B cell (primary cell): ENCODE measurements around the gene TUBA3E. TPM values are rescaled to one million over a fixed set of nuclear protein-coding genes. Genes with fewer than 3 reads are reported as not detected.
A peak's percentile ranks its signal among the peaks of the same experiment; 100 is the strongest.
"Not testable (repeated sequence)": the region's sequence is repeated elsewhere in the genome, so short reads cannot be mapped to it uniquely, and the experiment has no call there.

ENCODE experiments used
- ATAC-seq: fragments of 200-7000 bp; cut with Tn5 transposase; one replicate; pipeline ENCODE4 v1.10.0; 2021; ENCODE audit warnings: low read depth, mild to moderate bottlenecking, moderate number of reproducible peaks, moderate library complexity
- CTCF ChIA-PET: fragments of 350-600 bp; sonication (Branson Sonifier 250); formaldehyde crosslinking; loops from one replicate; lab custom pipeline; 2021; ENCODE audit warnings: antibody characterized with exemption, inconsistent platforms; lab: Charles Lee
- POLR2A ChIA-PET: fragments of 350-600 bp; sonication (Branson Sonifier 250); formaldehyde crosslinking; loops from one replicate; lab custom pipeline; 2021; ENCODE audit warnings: antibody characterized with exemption; lab: Charles Lee
- DNase-seq: peaks from one replicate; pipeline ENCODE4 v3.0.0; 2013
- H2AFZ ChIP-seq: 2 replicates; pipeline ENCODE4 v1.6.1; 2012; ENCODE audit warnings: mild to moderate bottlenecking, low read depth, low read length; ENCODE audit not compliant: insufficient read depth, poor library complexity, severe bottlenecking
- H3K27ac ChIP-seq, 2 donors: 1 replicate in 1 of 2; 2 replicates in 1 of 2; pipeline ENCODE4 v1.5.1; 2012 to 2013; ENCODE audit warnings: low read length in 2 of 2, mild to moderate bottlenecking in 2 of 2, moderate library complexity in 1 of 2
- H3K27me3 ChIP-seq, 4 experiments: fragments of 200-600 bp in 1 of 4; sonication (generic) in 1 of 4; replicated peaks in 1 of 4; 1 replicate in 2 of 4; 2 replicates in 2 of 4; pipeline versions ENCODE4 v1.6.1 to v1.7.0; 2013 to 2016; ENCODE audit warnings: low read length in 3 of 4, mild to moderate bottlenecking in 2 of 4, mixed read lengths in 1 of 4, moderate library complexity in 1 of 4; ENCODE audit not compliant: insufficient read depth in 4 of 4, control insufficient read depth in 3 of 4; ENCODE audit errors: control extremely low read depth in 1 of 4
- H3K36me3 ChIP-seq, 2 experiments: replicated peaks in 1 of 2; 1 replicate in 1 of 2; 2 replicates in 1 of 2; pipeline versions ENCODE4 v1.6.1 to v1.7.1; 2013; ENCODE audit warnings: low read length in 1 of 2; ENCODE audit not compliant: insufficient read depth in 2 of 2, control insufficient read depth in 1 of 2; ENCODE audit errors: control extremely low read depth in 1 of 2, extremely low read depth in 1 of 2
- H3K4me1 ChIP-seq, 2 donors: fragments of 200-600 bp in 1 of 2; sonication (generic) in 1 of 2; 1 replicate in 1 of 2; 2 replicates in 1 of 2; pipeline versions ENCODE4 v1.5.1 to v1.6.1; 2013 to 2017; ENCODE audit warnings: low read length in 2 of 2; ENCODE audit not compliant: control insufficient read depth in 2 of 2, insufficient read depth in 2 of 2
- H3K4me2 ChIP-seq: replicated peaks from 2 replicates; pipeline ENCODE3; 2012; ENCODE audit warnings: mild to moderate bottlenecking, low read depth, low read length; ENCODE audit not compliant: poor library complexity, severe bottlenecking
- H3K4me3 ChIP-seq, 5 experiments: fragments of 200-600 bp in 1 of 5; sonication (generic) in 1 of 5; 1 replicate in 3 of 5; 2 replicates in 2 of 5; pipeline versions ENCODE4 v1.5.1 to v1.7.0; 2011 to 2016; ENCODE audit warnings: low read length in 4 of 5, mild to moderate bottlenecking in 4 of 5, low read depth in 2 of 5, control low read depth in 1 of 5, moderate library complexity in 1 of 5; ENCODE audit not compliant: insufficient read depth in 1 of 5; ENCODE audit errors: control extremely low read depth in 1 of 5, extremely low read depth in 1 of 5
- H3K79me2 ChIP-seq: fragments of 200-600 bp; sonication (generic); one replicate; pipeline ENCODE4 v1.6.0; 2016; ENCODE audit warnings: low read length; ENCODE audit not compliant: control insufficient read depth, insufficient read depth
- H3K9ac ChIP-seq: fragments of 200-600 bp; sonication (generic); 2 replicates; pipeline ENCODE4 v1.6.1; 2017; ENCODE audit warnings: mild to moderate bottlenecking, low read length, moderate library complexity
- H3K9me3 ChIP-seq, 3 donors: one replicate each; pipeline versions ENCODE4 v1.6.1 to v1.7.1; 2013; ENCODE audit warnings: low read length in 2 of 3; ENCODE audit not compliant: control insufficient read depth in 2 of 3, insufficient read depth in 1 of 3; ENCODE audit errors: control extremely low read depth in 1 of 3
- H4K20me1 ChIP-seq: 2 replicates; pipeline ENCODE4 v1.6.0; 2012; ENCODE audit warnings: mild to moderate bottlenecking, low read length; ENCODE audit not compliant: insufficient read depth, control insufficient read depth, poor library complexity, severe bottlenecking
- H3K27ac Mint-ChIP-seq: one replicate; pipeline ENCODE4 v1.8.0; 2021; ENCODE audit warnings: mixed read lengths
- H3K27me3 Mint-ChIP-seq: one replicate; pipeline ENCODE4 v1.8.0; 2021; ENCODE audit warnings: mixed read lengths
- H3K4me1 Mint-ChIP-seq: one replicate; pipeline ENCODE4 v1.8.0; 2021; ENCODE audit warnings: mixed read lengths
- H3K4me3 Mint-ChIP-seq: one replicate; pipeline ENCODE4 v1.8.0; 2021; ENCODE audit warnings: mixed read lengths
- H3K9me3 Mint-ChIP-seq: one replicate; pipeline ENCODE4 v1.8.0; 2022; ENCODE audit warnings: mixed read lengths; ENCODE audit not compliant: insufficient read depth
- EZH2 ChIP-seq: IDR thresholded peaks from 2 replicates; pipeline ENCODE4 v1.6.1; 2012; ENCODE audit warnings: borderline replicate concordance, low read depth, mild to moderate bottlenecking, moderate library complexity, low read length; ENCODE audit not compliant: insufficient read depth, poor library complexity, severe bottlenecking
- WGBS: methylation state at CpG from one replicate; pipeline ENCODE4 v1.1.5; 2013; ENCODE audit warnings: missing lambda C conversion rate; ENCODE audit not compliant: insufficient coverage; 5-methylcytosine and 5-hydroxymethylcytosine counted together
- intact Hi-C: fragments of 100-400 bp; cut with micrococcal nuclease; formaldehyde crosslinking; loops from one replicate; pipeline ENCODE4 v1.10.0; 2022
- polyA plus RNA-seq: library from polyadenylated mRNA; depleted of rRNA; stranded (reverse); fragments of >200 nt; gene quantifications from 2 replicates; pipeline ENCODE4 v1.2.3, GENCODE V29; 2012
- total RNA-seq, 2 donors: library from RNA; stranded (reverse); fragments of 120-200 nt in 1 of 2; gene quantifications; 1 replicate in 1 of 2; 2 replicates in 1 of 2; pipeline versions ENCODE4 v1.2.3 to v1.2.4, GENCODE V29; 2013 to 2022
- TF ChIP-seq, protein P1 (sequence below): fragments of 200-600 bp; IDR thresholded peaks from one replicate; pipeline ENCODE4 v1.8.0; 2022; ENCODE audit warnings: antibody characterized with exemption, mild to moderate bottlenecking

TUBA3E gene
- total and polyA plus RNA-seq, 2 donors (not counting 1 experiment from before 2014, with no cell fraction given): not detected

DNA sequence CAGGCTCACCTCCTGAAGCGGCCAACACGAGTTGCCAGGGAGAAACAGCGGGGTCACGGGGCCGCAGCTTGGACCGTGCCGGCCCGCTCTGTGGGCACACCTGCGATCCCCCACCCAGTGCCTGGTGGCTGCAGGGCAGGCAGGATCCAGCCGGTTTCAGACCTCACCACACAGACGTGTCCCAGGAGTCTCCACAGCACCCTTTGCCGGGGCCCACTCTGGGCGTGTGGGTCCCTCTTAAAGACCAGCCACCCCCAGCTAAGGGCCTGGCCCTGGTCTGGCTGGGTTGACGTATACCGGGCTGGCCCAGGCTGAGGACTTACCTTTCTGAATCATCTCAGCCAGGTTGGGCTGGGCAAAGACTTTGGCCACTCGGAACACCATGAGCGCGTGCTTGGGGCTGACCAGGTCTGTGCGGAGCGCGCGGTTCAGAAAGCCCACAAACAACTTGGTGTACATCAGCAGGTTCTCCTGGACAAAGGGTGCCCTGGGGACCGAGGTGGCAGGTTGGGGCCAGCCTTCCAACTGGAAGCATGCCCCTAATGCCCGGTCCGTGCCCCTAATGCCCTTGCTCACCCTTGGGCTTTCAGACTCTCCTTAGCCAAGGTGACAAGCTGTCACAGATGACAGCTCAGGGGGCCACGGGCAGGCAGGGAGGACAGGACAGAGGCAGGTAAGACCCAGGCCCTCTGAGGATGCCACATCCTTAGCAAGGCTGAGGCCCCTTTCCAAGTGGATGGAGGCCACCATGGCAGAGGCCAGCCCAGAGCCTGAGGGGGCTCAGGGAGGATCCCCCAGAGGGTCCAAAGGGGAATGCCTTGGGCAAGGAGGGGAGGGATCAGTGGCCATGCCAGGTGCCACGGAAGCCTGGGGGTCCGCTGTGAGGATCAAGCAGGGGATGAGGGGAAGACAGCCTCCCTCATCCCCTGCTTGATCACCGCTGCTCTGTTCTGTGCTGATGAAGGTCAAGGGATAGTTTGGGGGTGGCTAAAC lies 43.2 kb downstream of the TUBA3E start:
- POLR2A ChIA-PET: no interaction called here
- H3K4me3 ChIP-seq: no peak overlapping the region
- Mint-ChIP-seq H3K9me3 (no peaks in the 10 kb centered on the region), H3K4me3 (no peak overlapping the region), H3K27ac (peak overlapping the region; percentile 46), H3K4me1 (peaks cover 30% of the 10 kb centered on the region), H3K27me3 (no peaks in the 10 kb centered on the region)
- WGBS: 98% methylated on average over 26 of the region's 29 CpGs
- DNase-seq (no peak), ATAC-seq (no peak)
- no peaks in the 10 kb centered on the region for H3K79me2 ChIP-seq
- H3K9ac ChIP-seq: no peak overlapping the region
- no peak overlapping the region for H3K4me2 ChIP-seq
- H3K36me3 ChIP-seq: peaks cover 0 to 13% of the 10 kb centered on the region in 2 experiments
- peaks cover 0 to 9% (median 0%) of the 10 kb centered on the region in 3 donors for H3K9me3 ChIP-seq
- no peak overlapping the region for H2AFZ ChIP-seq
- no peaks in the 10 kb centered on the region for H3K27me3 ChIP-seq
- H3K4me1 ChIP-seq: peaks cover 24 to 32% of the 10 kb centered on the region in 2 donors
- no peaks in the 10 kb centered on the region for H4K20me1 ChIP-seq
- CTCF ChIA-PET: interaction anchor here (0.8 to 1.8 kb wide), 4 partner anchors 8 to 179 kb away, joined by 3 to 13 read pairs (median 5); partner anchors contain the start of gene SMPD4
- TF ChIP-seq, protein P1, sequence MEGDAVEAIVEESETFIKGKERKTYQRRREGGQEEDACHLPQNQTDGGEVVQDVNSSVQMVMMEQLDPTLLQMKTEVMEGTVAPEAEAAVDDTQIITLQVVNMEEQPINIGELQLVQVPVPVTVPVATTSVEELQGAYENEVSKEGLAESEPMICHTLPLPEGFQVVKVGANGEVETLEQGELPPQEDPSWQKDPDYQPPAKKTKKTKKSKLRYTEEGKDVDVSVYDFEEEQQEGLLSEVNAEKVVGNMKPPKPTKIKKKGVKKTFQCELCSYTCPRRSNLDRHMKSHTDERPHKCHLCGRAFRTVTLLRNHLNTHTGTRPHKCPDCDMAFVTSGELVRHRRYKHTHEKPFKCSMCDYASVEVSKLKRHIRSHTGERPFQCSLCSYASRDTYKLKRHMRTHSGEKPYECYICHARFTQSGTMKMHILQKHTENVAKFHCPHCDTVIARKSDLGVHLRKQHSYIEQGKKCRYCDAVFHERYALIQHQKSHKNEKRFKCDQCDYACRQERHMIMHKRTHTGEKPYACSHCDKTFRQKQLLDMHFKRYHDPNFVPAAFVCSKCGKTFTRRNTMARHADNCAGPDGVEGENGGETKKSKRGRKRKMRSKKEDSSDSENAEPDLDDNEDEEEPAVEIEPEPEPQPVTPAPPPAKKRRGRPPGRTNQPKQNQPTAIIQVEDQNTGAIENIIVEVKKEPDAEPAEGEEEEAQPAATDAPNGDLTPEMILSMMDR: no peak
- TF ChIP-seq EZH2: no peak
- H3K27ac ChIP-seq: no peak overlapping the region
- intact Hi-C loops: no loop called here

DNA sequence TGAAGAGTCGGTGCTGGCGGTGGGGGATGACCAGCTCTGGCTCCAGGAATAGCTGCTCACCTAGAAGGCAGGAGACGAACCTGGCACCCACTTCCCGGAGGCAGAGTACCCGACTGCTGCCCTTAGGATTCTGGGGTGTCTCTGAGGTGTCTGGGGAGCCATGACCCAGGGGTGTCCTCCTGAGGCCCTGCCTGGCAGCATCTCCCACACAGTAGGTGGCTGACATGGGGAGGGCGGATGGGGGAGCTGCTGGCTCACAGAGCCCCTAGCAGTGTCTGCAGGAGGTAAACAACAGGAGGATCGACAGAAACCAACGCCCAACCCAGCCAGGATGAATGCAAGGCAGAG lies 43.8 kb downstream of the TUBA3E start:
- 94% methylated on average over 5 of the region's 8 CpGs for WGBS
- H3K4me2 ChIP-seq, H4K20me1 ChIP-seq, H3K27ac Mint-ChIP-seq, H3K9ac ChIP-seq, intact Hi-C loops, H2AFZ ChIP-seq, ATAC-seq, H3K27me3 ChIP-seq, H3K27me3 Mint-ChIP-seq, DNase-seq, H3K4me3 ChIP-seq, CTCF ChIA-PET, H3K79me2 ChIP-seq, H3K27ac ChIP-seq, H3K9me3 ChIP-seq, H3K9me3 Mint-ChIP-seq, POLR2A ChIA-PET, H3K4me3 Mint-ChIP-seq: not testable (repeated sequence)
- Histone ChIP-seq H3K4me1 (peaks cover 24 to 29% of the 10 kb centered on the region in 2 donors), H3K36me3 (peaks cover 0 to 13% of the 10 kb centered on the region in 2 experiments)
- H3K4me1 Mint-ChIP-seq: peaks cover 30% of the 10 kb centered on the region

DNA sequence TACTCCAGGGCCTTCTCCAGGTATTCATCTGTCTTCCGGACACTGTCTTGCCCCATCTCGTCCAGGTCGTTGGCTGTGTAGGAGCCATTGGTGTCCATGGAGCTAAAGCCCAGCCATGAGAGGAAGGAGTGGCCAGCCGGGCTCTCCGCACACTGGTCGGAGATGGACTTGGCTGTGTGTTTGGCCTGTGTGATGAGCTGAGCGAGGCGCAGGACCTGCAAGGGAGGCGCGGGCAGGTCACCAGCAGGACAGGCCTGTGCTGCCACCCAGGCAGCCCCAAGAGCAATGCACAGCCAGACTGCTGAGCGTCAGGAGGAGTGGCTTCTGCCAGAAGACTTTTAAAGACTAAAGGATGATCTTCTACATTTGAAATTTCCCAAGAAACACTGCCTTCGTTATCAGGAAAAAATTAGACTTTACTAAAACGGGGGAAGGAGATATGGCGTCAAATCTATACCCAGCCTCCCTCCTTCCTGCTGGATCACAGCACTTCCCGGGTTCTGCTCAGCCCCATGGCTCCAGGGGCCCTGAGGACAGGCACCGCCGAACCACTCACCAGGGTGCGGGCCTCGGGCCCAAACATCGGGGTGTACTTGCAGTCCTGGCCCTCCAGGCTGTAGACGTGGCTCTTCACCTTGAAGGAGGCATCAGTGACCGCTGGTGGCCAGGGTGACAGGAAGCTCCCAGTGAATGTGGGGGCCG lies 44.4 kb downstream of the TUBA3E start:
- H3K4me3 Mint-ChIP-seq, H3K27ac Mint-ChIP-seq, DNase-seq, H4K20me1 ChIP-seq, CTCF ChIA-PET, POLR2A ChIA-PET, H3K9me3 Mint-ChIP-seq, H3K27me3 ChIP-seq, H2AFZ ChIP-seq, H3K9me3 ChIP-seq, H3K4me2 ChIP-seq, H3K79me2 ChIP-seq, H3K9ac ChIP-seq, H3K27me3 Mint-ChIP-seq, ATAC-seq, H3K4me3 ChIP-seq, intact Hi-C loops, H3K27ac ChIP-seq: not testable (repeated sequence)
- peaks cover 27% of the 10 kb centered on the region for H3K4me1 Mint-ChIP-seq
- H3K4me1 ChIP-seq: peaks cover 21 to 25% of the 10 kb centered on the region in 2 donors
- WGBS: 95% methylated on average over 13 of the region's 23 CpGs
- H3K36me3 ChIP-seq: peaks cover 0 to 13% of the 10 kb centered on the region in 2 experiments
